Gastrocnemius medialis (tissue), 4 donors: Measurements from ENCODE around the gene CCDC158. TPM values are rescaled to one million over a fixed set of nuclear protein-coding genes. Genes with fewer than 3 reads are reported as not detected.
A peak's percentile ranks its signal among the peaks of the same experiment; 100 is the strongest.

Source experiments
- ATAC-seq, 2 donors: fragments of 150-250 bp; one replicate each; pipeline ENCODE4 v1.9.1; 2016
- DNase-seq, 2 donors: peaks; one replicate each; pipeline ENCODE4 v3.0.0-alpha.2; 2019
- H3K27ac ChIP-seq, 4 donors: fragments of 200-600 bp; sonication (generic); 1 replicate in 1 of 4; 2 replicates in 3 of 4; pipeline ENCODE4 v1.5.1; 2016 to 2018; ENCODE audit warnings: mild to moderate bottlenecking in 2 of 4, moderate library complexity in 1 of 4
- H3K27me3 ChIP-seq, 3 donors: fragments of 200-600 bp; sonication (generic) in 2 of 3; 1 replicate in 1 of 3; 2 replicates in 2 of 3; pipeline versions ENCODE4 v1.5.1 to v1.6.0; 2016 to 2019; ENCODE audit warnings: mild to moderate bottlenecking in 1 of 3, moderate library complexity in 1 of 3
- H3K36me3 ChIP-seq, 2 donors: fragments of 200-600 bp; sonication (generic) in 1 of 2; one replicate each; pipeline ENCODE4 v1.5.1; 2017 to 2018
- H3K4me1 ChIP-seq, 2 donors: fragments of 200-600 bp; sonication (generic) in 1 of 2; one replicate each; pipeline ENCODE4 v1.5.1; 2016 to 2017; ENCODE audit warnings: mild to moderate bottlenecking in 2 of 2
- H3K4me3 ChIP-seq, 4 donors: fragments of 200-600 bp; sonication (generic) in 3 of 4; 1 replicate in 1 of 4; 2 replicates in 3 of 4; pipeline ENCODE4 v1.5.1; 2016 to 2019; ENCODE audit warnings: mild to moderate bottlenecking in 2 of 4
- H3K9me3 ChIP-seq, 3 donors: fragments of 200-600 bp; sonication (generic) in 2 of 3; 1 replicate in 1 of 3; 2 replicates in 2 of 3; pipeline ENCODE4 v1.5.1; 2016 to 2019
- CTCF ChIP-seq, 5 experiments: fragments of 450-650 bp in 3 of 5; fragments of 200-600 bp in 2 of 5; sonication (generic) in 2 of 5; IDR thresholded peaks in 4 of 5; conservative IDR thresholded peaks in 1 of 5; 1 replicate in 4 of 5; 2 replicates in 1 of 5; pipeline ENCODE4 v1.5.1; 2016 to 2019; ENCODE audit warnings: antibody characterized with exemption in 5 of 5, mild to moderate bottlenecking in 3 of 5, moderate library complexity in 3 of 5
- POLR2A ChIP-seq, 2 donors: fragments of 450-650 bp; IDR thresholded peaks; one replicate each; pipeline ENCODE4 v1.6.1; 2017; ENCODE audit warnings: antibody characterized with exemption in 2 of 2, mild to moderate bottlenecking in 2 of 2, moderate library complexity in 2 of 2
- in situ Hi-C, 4 donors: fragments of 200-750 bp; cut with MboI; loops; one replicate each; pipeline versions ENCODE4 v1.15.0 to v1.8.0; 2017; ENCODE audit warnings: low sequenced_read_pairs in 4 of 4
- intact Hi-C: fragments of 100-400 bp; cut with DNase I; formaldehyde crosslinking; loops from one replicate; pipeline ENCODE4 v1.15.1; 2023; ENCODE audit warnings: low total_unique reads
- total RNA-seq, 4 donors: library from RNA; depleted of rRNA; stranded (reverse); fragments of >200 nt; gene quantifications; one replicate each; pipeline versions ENCODE4 v1.1.0 to v1.2.3, GENCODE V29; 2016

The CCDC158 gene
- total RNA-seq, 4 donors from 2014 or later = not detected

- DNase-seq (no peak), ATAC-seq (no peak)
- no peaks in the 10 kb centered on the region for H3K36me3 ChIP-seq
- H3K4me1 ChIP-seq = peaks cover 30 to 42% of the 10 kb centered on the region in 2 donors
- TF ChIP-seq POLR2A (IDR thresholded peaks at IDR 0.05) (no peak), CTCF (IDR thresholded peaks at IDR 0.05 in 4 of 5, conservative IDR thresholded peaks at IDR 0.05 in 1 of 5) (no peak)
- H3K9me3 ChIP-seq = no peaks in the 10 kb centered on the region
- no peak overlapping the region for H3K4me3 ChIP-seq
- in situ Hi-C loops = loop anchor here in 3 of 4 donors (25.0 kb wide), 1 partner anchor 113 kb away; no protein-coding TSS in a partner anchor
- intact Hi-C loops = loop anchor here (5.0 to 10.0 kb wide), 3 partner anchors 205 to 555 kb away; no protein-coding TSS in a partner anchor
- no peaks in the 10 kb centered on the region for H3K27me3 ChIP-seq
- peak overlapping the region; percentile 84 to 97 (median 92) for H3K27ac ChIP-seq
These were observed 120.9 kb downstream of the CCDC158 start for GRCh38 chr4:76300012-76300411.

GRCh38 chr4:76298227-76298626 is 122.7 kb downstream of the CCDC158 start:
- Histone ChIP-seq H3K4me3 (no peak overlapping the region), H3K36me3 (no peaks in the 10 kb centered on the region), H3K9me3 (no peaks in the 10 kb centered on the region), H3K27ac (peak overlapping the region in 1 of 4 donors; percentile 95), H3K4me1 (peaks cover 26 to 43% of the 10 kb centered on the region in 2 donors), H3K27me3 (no peaks in the 10 kb centered on the region)
- in situ Hi-C loops = loop anchor here in 1 of 4 donors (10.0 kb wide), 1 partner anchor 103 kb away; no protein-coding TSS in a partner anchor
- no peak for ATAC-seq
- no peak for TF ChIP-seq POLR2A (IDR thresholded peaks at IDR 0.05)
- no peak for TF ChIP-seq CTCF (IDR thresholded peaks at IDR 0.05 in 4 of 5, conservative IDR thresholded peaks at IDR 0.05 in 1 of 5)
- DNase-seq = no peak
- intact Hi-C loops = no loop called here

- DNase-seq (no peak), ATAC-seq (no peak)
- Histone ChIP-seq H3K27ac (peak overlapping the region in 1 of 4 donors; percentile 45), H3K4me3 (no peak overlapping the region), H3K9me3 (no peaks in the 10 kb centered on the region), H3K4me1 (peaks cover 13 to 29% of the 10 kb centered on the region in 2 donors), H3K27me3 (no peaks in the 10 kb centered on the region), H3K36me3 (no peaks in the 10 kb centered on the region)
- TF ChIP-seq CTCF (IDR thresholded peaks at IDR 0.05 in 4 of 5, conservative IDR thresholded peaks at IDR 0.05 in 1 of 5) = no peak
- no peak for TF ChIP-seq POLR2A (IDR thresholded peaks at IDR 0.05)
- in situ Hi-C loops = loop anchor here in 1 of 4 donors (10.0 kb wide), 1 partner anchor 102 kb away; no protein-coding TSS in a partner anchor
- intact Hi-C loops = no loop called here
These were observed 124.6 kb downstream of the CCDC158 start for GRCh38 chr4:76296286-76296820.

- H3K27ac ChIP-seq = no peak overlapping the region
- peaks cover 0 to 12% of the 10 kb centered on the region in 2 donors for H3K4me1 ChIP-seq
- ATAC-seq = no peak
- H3K4me3 ChIP-seq = no peak overlapping the region
- no peaks in the 10 kb centered on the region for H3K27me3 ChIP-seq
- TF ChIP-seq POLR2A (IDR thresholded peaks at IDR 0.05) (no peak), CTCF (IDR thresholded peaks at IDR 0.05 in 4 of 5, conservative IDR thresholded peaks at IDR 0.05 in 1 of 5) (no peak)
- no peaks in the 10 kb centered on the region for H3K9me3 ChIP-seq
- H3K36me3 ChIP-seq = no peaks in the 10 kb centered on the region
- in situ Hi-C loops (loop anchor here in 1 of 4 donors (10.0 kb wide), 1 partner anchor 99 kb away; no protein-coding TSS in a partner anchor), intact Hi-C loops (no loop called here)
- DNase-seq = no peak
These were observed 127.2 kb downstream of the CCDC158 start for GRCh38 chr4:76293772-76294171.
